Femur (tissue), 1 donor: Measurements from ENCODE around the gene TEX26.

Experiments
- DNase-seq: peaks from one replicate; pipeline ENCODE4 v3.0.0-alpha.2; 2017

TEX26 gene

GRCh38 chr13:30932481-30933353 is at the start of gene TEX26:
Gene TEX26, plus strand, starts transcription at chr13:30932656. Its CDS starts 60 bp downstream, at chr13:30932716.
- DNase-seq = peak; percentile 51

GRCh38 chr13:30882996-30883766 is 49.3 kb upstream of the TEX26 start:
- no peak for DNase-seq

- DNase-seq = no peak
Observed at GRCh38 chr13:30884543-30884942, 47.9 kb upstream of the TEX26 start.

GRCh38 chr13:30889196-30889690 is 43.2 kb upstream of the TEX26 start:
- DNase-seq = no peak

- DNase-seq = peak; percentile 50
Observed at GRCh38 chr13:30892966-30893365, 39.5 kb upstream of the TEX26 start.

- DNase-seq = peak; percentile 78
Observed at GRCh38 chr13:30895773-30896172, 36.7 kb upstream of the TEX26 start.

GRCh38 chr13:30898070-30898469 is 34.4 kb upstream of the TEX26 start:
- DNase-seq = no peak

GRCh38 chr13:30898678-30899241 is 33.7 kb upstream of the TEX26 start:
- peak; percentile 78 for DNase-seq

- no peak for DNase-seq
Observed at GRCh38 chr13:30900436-30900835, 32.0 kb upstream of the TEX26 start.

GRCh38 chr13:30900952-30901749 is 31.3 kb upstream of the TEX26 start:
- DNase-seq = no peak

- DNase-seq = no peak
Observed at GRCh38 chr13:30904043-30904442, 28.4 kb upstream of the TEX26 start.

GRCh38 chr13:30905932-30906383 is 26.5 kb upstream of the TEX26 start, which contains the start of gene MEDAG:
Gene MEDAG, plus strand, starts transcription at chr13:30906271. Its CDS starts 245 bp downstream, at chr13:30906516.
- DNase-seq = peak; percentile 86

GRCh38 chr13:30906411-30907051 is 25.9 kb upstream of the TEX26 start:
- peak; percentile 50 for DNase-seq

GRCh38 chr13:30907121-30907861 is 25.2 kb upstream of the TEX26 start:
- DNase-seq = no peak

GRCh38 chr13:30908416-30908980 is 24.0 kb upstream of the TEX26 start:
- peak; percentile 53 for DNase-seq

- no peak for DNase-seq
Observed at GRCh38 chr13:30910676-30911075, 21.8 kb upstream of the TEX26 start.

- no peak for DNase-seq
Observed at GRCh38 chr13:30915691-30916541, 16.5 kb upstream of the TEX26 start.

- DNase-seq = no peak
Observed at GRCh38 chr13:30916991-30917390, 15.5 kb upstream of the TEX26 start.

- DNase-seq = no peak
Observed at GRCh38 chr13:30918662-30919405, 13.6 kb upstream of the TEX26 start.
